GM10266 (cell line): ENCODE results near the gene ZNF654.
A peak's percentile ranks its signal among the peaks of the same experiment; 100 is the strongest.
"Not testable (repeated sequence)": the region's sequence is repeated elsewhere in the genome, so short reads cannot be mapped to it uniquely, and the experiment has no call there.

ENCODE experiments used
- DNase-seq: peaks from one replicate; pipeline ENCODE4 v3.0.0; 2012; ENCODE audit errors: extremely low spot score
- CTCF ChIP-seq: IDR thresholded peaks from 2 replicates; pipeline ENCODE4 v1.5.1; 2012; ENCODE audit warnings: mild to moderate bottlenecking, low read depth; ENCODE audit not compliant: control insufficient read depth, insufficient read depth; ENCODE audit errors: missing control alignments

The ZNF654 gene

GRCh38 chr3:88113311-88114162 lies 54.5 kb downstream of the ZNF654 start:
- DNase-seq, result peak; percentile 19
- TF ChIP-seq CTCF, result peak; percentile 62

GRCh38 chr3:88114878-88115549 lies 56.0 kb downstream of the ZNF654 start:
- TF ChIP-seq CTCF, result no peak
- no peak for DNase-seq

GRCh38 chr3:88117683-88118082 lies 58.6 kb downstream of the ZNF654 start:
- no peak for DNase-seq
- TF ChIP-seq CTCF, result no peak

GRCh38 chr3:88118603-88119002 lies 59.5 kb downstream of the ZNF654 start:
- not testable (repeated sequence) for DNase-seq

- no peak for DNase-seq
- no peak for TF ChIP-seq CTCF
Measured at GRCh38 chr3:88123526-88123925, 64.5 kb downstream of the ZNF654 start.

GRCh38 chr3:88131695-88132094 lies 72.6 kb downstream of the ZNF654 start:
- no peak for DNase-seq
- no peak for TF ChIP-seq CTCF

- no peak for DNase-seq
- no peak for TF ChIP-seq CTCF
Measured at GRCh38 chr3:88132894-88133293, 73.8 kb downstream of the ZNF654 start.
